Parathyroid adenoma (tissue), 2 donors: Measurements from ENCODE around the gene LTA.
A peak's percentile ranks its signal among the peaks of the same experiment; 100 is the strongest.

Source experiments
- H2AFZ ChIP-seq: fragments of 300-600 bp; sonication (generic); one replicate; pipeline ENCODE4 v1.7.0; 2017; ENCODE audit warnings: antibody characterized with exemption, mild to moderate bottlenecking
- H3K27ac ChIP-seq: fragments of 300-600 bp; sonication (generic); one replicate; pipeline ENCODE4 v1.7.0; 2017
- H3K27me3 ChIP-seq: fragments of 300-600 bp; sonication (generic); one replicate; pipeline ENCODE4 v1.7.0; 2017; ENCODE audit warnings: low read length; ENCODE audit not compliant: control insufficient read depth, insufficient read depth
- H3K36me3 ChIP-seq: fragments of 300-600 bp; sonication (generic); one replicate; pipeline ENCODE4 v1.7.0; 2017; ENCODE audit warnings: low read length; ENCODE audit not compliant: control insufficient read depth, insufficient read depth
- H3K4me1 ChIP-seq: fragments of 300-600 bp; sonication (generic); one replicate; pipeline ENCODE4 v1.7.0; 2017; ENCODE audit warnings: control low read depth
- H3K4me2 ChIP-seq: fragments of 300-600 bp; sonication (generic); one replicate; pipeline ENCODE4 v1.7.0; 2017; ENCODE audit warnings: low read length
- H3K4me3 ChIP-seq: fragments of 300-600 bp; sonication (generic); one replicate; pipeline ENCODE4 v1.7.0; 2017; ENCODE audit warnings: low read depth, low read length
- H3K79me2 ChIP-seq: fragments of 300-600 bp; sonication (generic); one replicate; pipeline ENCODE4 v1.7.0; 2017; ENCODE audit warnings: control low read depth
- H3K9ac ChIP-seq: fragments of 300-600 bp; sonication (generic); one replicate; pipeline ENCODE4 v1.7.0; 2017; ENCODE audit warnings: mild to moderate bottlenecking
- H3K9me3 ChIP-seq: fragments of 300-600 bp; sonication (generic); one replicate; pipeline ENCODE4 v1.7.0; 2017; ENCODE audit warnings: low read length; ENCODE audit not compliant: control insufficient read depth
- CTCF ChIP-seq: fragments of 300-600 bp; sonication (generic); IDR thresholded peaks from one replicate; pipeline ENCODE4 v1.7.0; 2017; ENCODE audit warnings: antibody characterized with exemption, mild to moderate bottlenecking
- donor health status: primary hyperparathyroidism.

Gene LTA

GRCh38 chr6:31558631-31559500 lies 13.2 kb upstream of the LTA start:
- Histone ChIP-seq H3K79me2 (peaks cover 2% of the 10 kb centered on the region), H3K27ac (peak overlapping the region; percentile 45), H3K9ac (no peak overlapping the region), H2AFZ (no peak overlapping the region), H3K4me1 (no peaks in the 10 kb centered on the region), H3K36me3 (no peaks in the 10 kb centered on the region), H3K9me3 (no peaks in the 10 kb centered on the region), H3K27me3 (no peaks in the 10 kb centered on the region), H3K4me2 (no peak overlapping the region), H3K4me3 (no peak overlapping the region)
- no peak for TF ChIP-seq CTCF

- Histone ChIP-seq H3K4me3 (no peak overlapping the region), H3K36me3 (no peaks in the 10 kb centered on the region), H3K4me1 (no peaks in the 10 kb centered on the region), H2AFZ (no peak overlapping the region), H3K4me2 (no peak overlapping the region), H3K27ac (peak overlapping the region; percentile 45), H3K79me2 (peaks cover 2% of the 10 kb centered on the region), H3K9ac (no peak overlapping the region), H3K9me3 (no peaks in the 10 kb centered on the region), H3K27me3 (no peaks in the 10 kb centered on the region)
- no peak for TF ChIP-seq CTCF
Observed at GRCh38 chr6:31559606-31559957, 12.5 kb upstream of the LTA start.

GRCh38 chr6:31559958-31560696 lies 12.0 kb upstream of the LTA start:
- no peaks in the 10 kb centered on the region for H3K36me3 ChIP-seq
- no peak overlapping the region for H3K9ac ChIP-seq
- H3K4me1 ChIP-seq = no peaks in the 10 kb centered on the region
- H3K79me2 ChIP-seq = peaks cover 2% of the 10 kb centered on the region
- peak overlapping the region; percentile 45 for H3K27ac ChIP-seq
- no peak overlapping the region for H3K4me2 ChIP-seq
- no peaks in the 10 kb centered on the region for H3K27me3 ChIP-seq
- TF ChIP-seq CTCF = no peak
- no peak overlapping the region for H2AFZ ChIP-seq
- H3K4me3 ChIP-seq = no peak overlapping the region
- H3K9me3 ChIP-seq = no peaks in the 10 kb centered on the region

DNA sequence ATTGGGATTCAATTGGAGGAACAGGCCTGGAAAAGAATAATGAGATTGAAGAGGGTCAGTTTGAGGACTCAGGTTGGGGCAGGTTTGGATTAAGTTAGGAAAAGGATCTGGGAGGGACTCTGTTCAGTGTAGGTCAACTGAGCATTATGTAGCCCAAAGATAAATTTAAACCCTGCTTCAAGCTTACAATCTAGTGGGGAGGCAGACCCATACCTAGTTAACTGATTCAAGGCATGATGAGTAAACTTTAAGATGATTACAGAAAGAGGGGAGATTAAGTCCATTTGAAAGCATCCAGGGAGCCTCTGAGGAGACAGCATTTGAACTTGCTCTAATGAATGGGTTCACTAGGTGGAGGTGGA lies 11.4 kb upstream of the LTA start:
- TF ChIP-seq CTCF = no peak
- H3K79me2 ChIP-seq = peaks cover 2% of the 10 kb centered on the region
- H3K36me3 ChIP-seq = no peaks in the 10 kb centered on the region
- H3K9me3 ChIP-seq = no peaks in the 10 kb centered on the region
- no peak overlapping the region for H3K4me2 ChIP-seq
- H3K4me3 ChIP-seq = no peak overlapping the region
- H3K9ac ChIP-seq = no peak overlapping the region
- H2AFZ ChIP-seq = no peak overlapping the region
- H3K27me3 ChIP-seq = no peaks in the 10 kb centered on the region
- peak overlapping the region; percentile 45 for H3K27ac ChIP-seq
- H3K4me1 ChIP-seq = no peaks in the 10 kb centered on the region
